Measurements from ENCODE around the gene LHFPL6. TPM values are rescaled to one million over a fixed set of nuclear protein-coding genes. Genes with fewer than 3 reads are reported as not detected.

The LHFPL6 gene
- total RNA-seq, 2 donors from 2014 or later: 0.53 to 2.8 TPM

- TF ChIP-seq CTCF (conservative IDR thresholded peaks at IDR 0.05): no peak
- WGBS, 2 experiments (ENCODE audit: insufficient coverage in 1 of 2, insufficient read length in 1 of 2): 86 to 88% methylated on average over 1 of the region's 1 CpG
- H3K9me3 Mint-ChIP-seq: peaks cover 2% of the 10 kb centered on the region
- H3K36me3 Mint-ChIP-seq (ENCODE audit: low read depth): no peaks in the 10 kb centered on the region
- H3K4me3 Mint-ChIP-seq: no peak overlapping the region
- no peak overlapping the region for H3K27ac Mint-ChIP-seq
- H3K27me3 Mint-ChIP-seq (ENCODE audit: insufficient read depth): peaks cover 60% of the 10 kb centered on the region
- H3K36me3 ChIP-seq (ENCODE audit: control insufficient read depth, insufficient read depth, low read length): no peaks in the 10 kb centered on the region
- no peak overlapping the region for H3K4me3 ChIP-seq (ENCODE audit: low read length)
- H3K4me1 Mint-ChIP-seq: peaks cover 23% of the 10 kb centered on the region
- H3K4me1 ChIP-seq (ENCODE audit: control insufficient read depth, insufficient read depth, low read length): peaks cover 5% of the 10 kb centered on the region
- no peak overlapping the region for H3K9ac ChIP-seq (ENCODE audit: extremely low read depth, low read length, poor library complexity, severe bottlenecking)
- H3K27ac ChIP-seq (ENCODE audit: low read depth, low read length): no peak overlapping the region
- DNase-seq: no peak
- H3K27me3 ChIP-seq (ENCODE audit: control insufficient read depth, insufficient read depth, low read length, poor library complexity, severe bottlenecking): peaks cover 49% of the 10 kb centered on the region
- no peaks in the 10 kb centered on the region for H3K9me3 ChIP-seq (ENCODE audit: control insufficient read depth, low read length)
Observed at GRCh38 chr13:39510316-39510695, 92.7 kb downstream of the LHFPL6 start.

- 84 to 88% methylated on average over 4 to 5 of the region's 5 CpGs for WGBS, 2 experiments (ENCODE audit: insufficient coverage in 1 of 2, insufficient read length in 1 of 2)
Observed at GRCh38 chr13:39509616-39510315, 93.2 kb downstream of the LHFPL6 start.

GRCh38 chr13:39506559-39507390, 96.2 kb downstream of the LHFPL6 start:
- no peak for TF ChIP-seq CTCF (conservative IDR thresholded peaks at IDR 0.05)
- DNase-seq: no peak

More at GRCh38 chr13:39509616-39510315, 93.2 kb downstream of the LHFPL6 start:
- no peaks in the 10 kb centered on the region for H3K9me3 ChIP-seq (ENCODE audit: control insufficient read depth, low read length)
- H3K36me3 ChIP-seq (ENCODE audit: control insufficient read depth, insufficient read depth, low read length): no peaks in the 10 kb centered on the region
- Mint-ChIP-seq H3K27ac (no peak overlapping the region), H3K4me3 (no peak overlapping the region), H3K27me3 (ENCODE audit: insufficient read depth) (peaks cover 57% of the 10 kb centered on the region), H3K4me1 (peaks cover 17% of the 10 kb centered on the region), H3K36me3 (ENCODE audit: low read depth) (no peaks in the 10 kb centered on the region), H3K9me3 (peaks cover 2% of the 10 kb centered on the region)
- H3K27ac ChIP-seq (ENCODE audit: low read depth, low read length): no peak overlapping the region
- no peak overlapping the region for H3K4me3 ChIP-seq (ENCODE audit: low read length)
- H3K4me1 ChIP-seq (ENCODE audit: control insufficient read depth, insufficient read depth, low read length): peaks cover under 1% of the 10 kb centered on the region
- DNase-seq: no peak
- H3K9ac ChIP-seq (ENCODE audit: extremely low read depth, low read length, poor library complexity, severe bottlenecking): no peak overlapping the region
- no peak for TF ChIP-seq CTCF (conservative IDR thresholded peaks at IDR 0.05)
- peaks cover 45% of the 10 kb centered on the region for H3K27me3 ChIP-seq (ENCODE audit: control insufficient read depth, insufficient read depth, low read length, poor library complexity, severe bottlenecking)

More at GRCh38 chr13:39506559-39507390, 96.2 kb downstream of the LHFPL6 start:
- Histone ChIP-seq H3K9ac (ENCODE audit: extremely low read depth, low read length, poor library complexity, severe bottlenecking) (no peak overlapping the region), H3K9me3 (ENCODE audit: control insufficient read depth, low read length) (no peaks in the 10 kb centered on the region), H3K4me1 (ENCODE audit: control insufficient read depth, insufficient read depth, low read length) (peaks cover 3% of the 10 kb centered on the region), H3K36me3 (ENCODE audit: control insufficient read depth, insufficient read depth, low read length) (no peaks in the 10 kb centered on the region), H3K27ac (ENCODE audit: low read depth, low read length) (no peak overlapping the region), H3K27me3 (ENCODE audit: control insufficient read depth, insufficient read depth, low read length, poor library complexity, severe bottlenecking) (peaks cover 16% of the 10 kb centered on the region), H3K4me3 (ENCODE audit: low read length) (no peak overlapping the region)
- Mint-ChIP-seq H3K36me3 (ENCODE audit: low read depth) (no peaks in the 10 kb centered on the region), H3K9me3 (peaks cover 2% of the 10 kb centered on the region), H3K27ac (no peak overlapping the region), H3K27me3 (ENCODE audit: insufficient read depth) (peaks cover 30% of the 10 kb centered on the region), H3K4me3 (no peak overlapping the region), H3K4me1 (peaks cover 13% of the 10 kb centered on the region)
- WGBS, 2 experiments (ENCODE audit: insufficient coverage in 1 of 2, insufficient read length in 1 of 2): 83 to 84% methylated on average over 5 to 7 of the region's 7 CpGs
